DOHH2 (cell line): ENCODE results near the gene TOMM70.
"Not testable (repeated sequence)": the region's sequence is repeated elsewhere in the genome, so short reads cannot be mapped to it uniquely, and the experiment has no call there.

Experiments
- H3F3A ChIP-seq: fragments of 200-600 bp; sonication (generic), shearing (Covaris generic); 2 replicates; pipeline ENCODE4 v1.6.0; 2016; ENCODE audit warnings: antibody characterized with exemption, mild to moderate bottlenecking; ENCODE audit not compliant: control insufficient read depth, insufficient read depth
- H3K27ac ChIP-seq: fragments of 200-600 bp; sonication (generic); 2 replicates; pipeline ENCODE4 v1.5.1; 2014; ENCODE audit warnings: low read depth, mild to moderate bottlenecking, low read length, moderate library complexity
- H3K27me3 ChIP-seq: fragments of 200-600 bp; sonication (generic); 2 replicates; pipeline ENCODE4 v1.6.1; 2014; ENCODE audit warnings: mild to moderate bottlenecking, low read length, mixed read lengths; ENCODE audit not compliant: control insufficient read depth
- H3K36me3 ChIP-seq: fragments of 200-600 bp; sonication (generic); 2 replicates; pipeline ENCODE4 v1.6.1; 2014; ENCODE audit warnings: mild to moderate bottlenecking, low read length, moderate library complexity, mixed read lengths; ENCODE audit not compliant: control insufficient read depth
- H3K4me1 ChIP-seq: fragments of 200-600 bp; sonication (generic); 2 replicates; pipeline ENCODE4 v1.6.1; 2014; ENCODE audit warnings: mild to moderate bottlenecking, low read length, mixed read lengths; ENCODE audit not compliant: control insufficient read depth
- H3K4me2 ChIP-seq: fragments of 200-600 bp; sonication (generic); 2 replicates; pipeline ENCODE4 v1.6.0; 2014; ENCODE audit warnings: mild to moderate bottlenecking, low read length, moderate library complexity
- H3K4me3 ChIP-seq: fragments of 200-600 bp; sonication (generic); 2 replicates; pipeline ENCODE4 v1.5.1; 2014; ENCODE audit warnings: mild to moderate bottlenecking, low read length, mixed read lengths
- H3K79me2 ChIP-seq: fragments of 200-600 bp; sonication (generic); 2 replicates; pipeline ENCODE4 v1.6.1; 2014; ENCODE audit warnings: mild to moderate bottlenecking, low read length, mixed read lengths; ENCODE audit not compliant: control insufficient read depth
- H3K9me2 ChIP-seq: fragments of 200-600 bp; sonication (generic); replicated peaks from 2 replicates; pipeline ENCODE4 v1.6.1; 2014; ENCODE audit warnings: mild to moderate bottlenecking, low read length, mixed read lengths; ENCODE audit not compliant: control insufficient read depth
- H3K9me3 ChIP-seq: fragments of 200-600 bp; sonication (generic); 2 replicates; pipeline ENCODE4 v1.6.1; 2014; ENCODE audit warnings: antibody characterized with exemption, low read length, mixed read lengths; ENCODE audit not compliant: control insufficient read depth, insufficient read depth
- H4K20me1 ChIP-seq: fragments of 200-600 bp; sonication (generic); 2 replicates; pipeline ENCODE4 v1.6.0; 2014; ENCODE audit warnings: low read depth, mild to moderate bottlenecking, antibody characterized with exemption, low read length, moderate library complexity; ENCODE audit not compliant: control insufficient read depth, insufficient read depth
- EZH2phosphoT487 ChIP-seq: fragments of 200-600 bp; sonication (generic); IDR thresholded peaks from 2 replicates; pipeline ENCODE4 v1.6.1; 2017; ENCODE audit warnings: borderline replicate concordance, mild to moderate bottlenecking, antibody characterized with exemption, low read length, moderate library complexity, mixed read lengths
- TF ChIP-seq, protein P1 (sequence below): fragments of 200-600 bp; sonication (generic); IDR thresholded peaks from one replicate; pipeline ENCODE4 v1.5.1; 2014; ENCODE audit warnings: antibody characterized with exemption, mild to moderate bottlenecking, low read depth, low read length; ENCODE audit not compliant: poor library complexity, severe bottlenecking

TOMM70 gene

DNA sequence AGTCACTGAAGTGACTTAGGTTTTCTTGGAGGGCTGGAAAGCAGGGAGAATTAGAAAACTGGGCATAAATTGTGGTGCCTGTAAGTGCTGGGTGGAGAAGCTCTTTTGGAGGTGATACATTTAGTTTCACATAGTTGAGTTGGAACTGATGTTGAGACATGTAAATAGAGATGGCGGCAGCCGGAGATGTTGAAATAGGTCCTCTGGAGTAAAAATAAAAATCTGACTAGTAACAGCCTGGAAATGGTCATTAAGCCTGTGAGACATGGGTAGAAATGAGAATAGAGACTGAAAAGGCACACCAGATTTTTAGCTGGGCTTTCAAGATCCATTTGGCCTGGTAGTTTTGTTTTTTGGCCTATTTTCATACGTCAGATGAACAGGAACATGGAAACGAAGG lies 69.2 kb downstream of the TOMM70 start:
- Histone ChIP-seq H4K20me1 (no peaks in the 10 kb centered on the region), H3K4me1 (peaks cover 27% of the 10 kb centered on the region), H3K27me3 (no peaks in the 10 kb centered on the region), H3K36me3 (no peaks in the 10 kb centered on the region), H3K4me2 (no peak overlapping the region), H3K4me3 (no peak overlapping the region), H3K9me2 (no peaks in the 10 kb centered on the region), H3K9me3 (no peaks in the 10 kb centered on the region), H3K79me2 (peaks cover 19% of the 10 kb centered on the region), H3F3A (no peaks in the 10 kb centered on the region), H3K27ac (no peak overlapping the region)
- TF ChIP-seq, protein P1, sequence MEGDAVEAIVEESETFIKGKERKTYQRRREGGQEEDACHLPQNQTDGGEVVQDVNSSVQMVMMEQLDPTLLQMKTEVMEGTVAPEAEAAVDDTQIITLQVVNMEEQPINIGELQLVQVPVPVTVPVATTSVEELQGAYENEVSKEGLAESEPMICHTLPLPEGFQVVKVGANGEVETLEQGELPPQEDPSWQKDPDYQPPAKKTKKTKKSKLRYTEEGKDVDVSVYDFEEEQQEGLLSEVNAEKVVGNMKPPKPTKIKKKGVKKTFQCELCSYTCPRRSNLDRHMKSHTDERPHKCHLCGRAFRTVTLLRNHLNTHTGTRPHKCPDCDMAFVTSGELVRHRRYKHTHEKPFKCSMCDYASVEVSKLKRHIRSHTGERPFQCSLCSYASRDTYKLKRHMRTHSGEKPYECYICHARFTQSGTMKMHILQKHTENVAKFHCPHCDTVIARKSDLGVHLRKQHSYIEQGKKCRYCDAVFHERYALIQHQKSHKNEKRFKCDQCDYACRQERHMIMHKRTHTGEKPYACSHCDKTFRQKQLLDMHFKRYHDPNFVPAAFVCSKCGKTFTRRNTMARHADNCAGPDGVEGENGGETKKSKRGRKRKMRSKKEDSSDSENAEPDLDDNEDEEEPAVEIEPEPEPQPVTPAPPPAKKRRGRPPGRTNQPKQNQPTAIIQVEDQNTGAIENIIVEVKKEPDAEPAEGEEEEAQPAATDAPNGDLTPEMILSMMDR, result no peak
- no peak for TF ChIP-seq EZH2phosphoT487

DNA sequence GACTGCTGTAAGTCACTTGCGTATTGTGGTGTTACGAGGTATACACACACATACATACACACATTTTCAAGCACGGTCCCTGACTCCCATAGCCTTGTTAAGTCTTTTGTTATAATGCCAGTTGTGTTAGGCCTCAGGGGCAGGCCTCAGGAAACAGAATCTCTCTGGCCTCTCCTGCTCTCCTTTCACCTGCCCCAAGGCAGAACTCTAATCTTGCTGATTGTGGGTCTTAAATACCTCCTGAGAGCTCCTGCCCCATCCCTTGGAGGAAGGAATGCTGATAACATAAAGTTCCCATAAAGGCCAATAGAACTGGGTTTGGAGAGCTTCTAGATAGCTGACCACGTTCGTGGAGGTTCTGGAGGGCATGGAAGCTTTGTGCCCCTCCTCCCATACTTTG lies 70.2 kb downstream of the TOMM70 start:
- Histone ChIP-seq H4K20me1 (no peaks in the 10 kb centered on the region), H3K4me2 (no peak overlapping the region), H3K27me3 (no peaks in the 10 kb centered on the region), H3F3A (no peaks in the 10 kb centered on the region), H3K36me3 (no peaks in the 10 kb centered on the region; the same call in 1 of the 2 replicates), H3K4me3 (no peak overlapping the region), H3K4me1 (peaks cover 22% of the 10 kb centered on the region), H3K9me3 (no peaks in the 10 kb centered on the region), H3K27ac (no peak overlapping the region), H3K9me2 (no peaks in the 10 kb centered on the region), H3K79me2 (peaks cover 13% of the 10 kb centered on the region)
- no peak for TF ChIP-seq EZH2phosphoT487
- TF ChIP-seq, protein P1, result no peak

DNA sequence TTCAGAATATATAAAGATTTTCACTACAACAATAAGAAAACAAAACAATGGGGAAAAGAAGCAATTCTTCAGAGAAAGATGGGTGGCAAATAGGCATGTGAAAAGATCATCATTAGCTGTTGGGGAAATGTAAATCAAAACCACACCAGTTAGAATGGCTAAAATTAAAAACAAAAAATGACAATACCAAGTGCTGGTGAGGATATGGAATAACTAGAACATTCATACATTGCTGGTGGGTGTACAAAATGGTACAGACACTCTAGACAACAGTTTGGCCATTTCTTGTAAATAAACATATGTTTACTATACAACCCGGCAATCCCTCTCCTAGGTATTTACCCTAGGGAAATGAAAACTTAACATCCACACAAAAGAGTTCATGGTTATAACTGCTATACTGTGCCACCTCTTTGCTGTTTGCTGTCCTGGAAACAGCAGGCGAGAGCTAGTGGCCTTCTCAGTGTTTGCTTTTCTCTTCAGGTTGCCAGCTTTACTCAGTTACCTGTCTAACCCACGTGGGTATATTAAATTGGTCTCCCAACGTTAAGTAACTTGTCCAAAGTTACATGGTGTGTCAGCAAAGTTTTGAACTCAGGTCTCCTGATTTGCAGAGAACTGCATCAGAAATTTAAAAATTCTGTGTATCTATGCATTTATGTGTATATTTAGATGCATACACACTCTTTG lies 70.9 kb downstream of the TOMM70 start:
- H3F3A ChIP-seq, result no peaks in the 10 kb centered on the region
- no peaks in the 10 kb centered on the region for H3K9me2 ChIP-seq
- H3K79me2 ChIP-seq, result peaks cover 6% of the 10 kb centered on the region
- no peak overlapping the region for H3K4me3 ChIP-seq
- H3K27me3 ChIP-seq, result no peaks in the 10 kb centered on the region
- no peaks in the 10 kb centered on the region for H3K9me3 ChIP-seq
- peaks cover 17% of the 10 kb centered on the region for H3K4me1 ChIP-seq
- TF ChIP-seq, protein P1, result no peak
- no peak for TF ChIP-seq EZH2phosphoT487
- H3K4me2 ChIP-seq, result no peak overlapping the region
- no peak overlapping the region for H3K27ac ChIP-seq
- H3K36me3 ChIP-seq, result no peaks in the 10 kb centered on the region; the same call in 1 of the 2 replicates
- no peaks in the 10 kb centered on the region for H4K20me1 ChIP-seq

DNA sequence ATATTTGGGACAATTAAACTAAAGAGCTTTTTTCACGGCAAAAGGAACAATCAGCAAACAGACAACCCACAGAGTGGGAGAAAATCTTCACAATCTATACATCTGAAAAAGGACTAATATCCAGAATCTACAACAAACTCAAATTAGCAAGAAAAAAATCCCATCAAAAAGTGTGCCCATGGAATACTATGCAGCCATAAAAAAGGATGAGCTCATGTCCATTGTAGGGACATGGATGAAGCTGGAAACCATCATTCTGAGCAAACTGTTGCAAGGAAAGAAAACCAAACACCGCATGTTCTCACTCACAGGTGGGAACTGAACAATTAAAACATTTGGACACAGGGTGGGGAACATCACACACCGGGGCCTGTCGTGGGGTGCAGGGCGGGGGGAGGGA lies 73.5 kb downstream of the TOMM70 start:
- H3K27ac ChIP-seq, H3K9me2 ChIP-seq, H3K4me2 ChIP-seq, H3K79me2 ChIP-seq, H3K36me3 ChIP-seq, H3K9me3 ChIP-seq, H4K20me1 ChIP-seq, H3K27me3 ChIP-seq, H3K4me3 ChIP-seq, H3K4me1 ChIP-seq, H3F3A ChIP-seq: not testable (repeated sequence)
